GM23338 (cell line): ENCODE measurements around the gene SPATA31D3. TPM values are rescaled to one million over a fixed set of nuclear protein-coding genes. Genes with fewer than 3 reads are reported as not detected.

ENCODE experiments used
- ATAC-seq: fragments of 200-7000 bp; cut with Tn5 transposase; 3 replicates; pipeline ENCODE4 v1.9.1; 2020
- DNase-seq: peaks from one replicate; pipeline ENCODE4 v3.0.0-alpha.2; 2015; ENCODE audit warnings: low spot score
- H2AFZ ChIP-seq: fragments of 200-600 bp; sonication (generic); 2 replicates; pipeline ENCODE4 v1.8.0; 2016; ENCODE audit warnings: antibody characterized with exemption, mild to moderate bottlenecking, moderate library complexity
- H3F3A ChIP-seq: fragments of 200-600 bp; sonication (generic); replicated peaks from 2 replicates; pipeline ENCODE4 v1.8.0; 2017; ENCODE audit warnings: antibody characterized with exemption, mixed run types, low read depth
- H3K27ac ChIP-seq: fragments of 200-600 bp; sonication (generic); 2 replicates; pipeline ENCODE4 v1.6.1; 2016; ENCODE audit warnings: low read depth
- H3K27me3 ChIP-seq: fragments of 200-600 bp; sonication (generic); 2 replicates; pipeline ENCODE4 v1.8.0; 2016; ENCODE audit warnings: mild to moderate bottlenecking, mixed run types, moderate library complexity; ENCODE audit not compliant: insufficient read depth
- H3K36me3 ChIP-seq: fragments of 200-600 bp; sonication (generic); 2 replicates; pipeline ENCODE4 v1.8.0; 2016; ENCODE audit warnings: mild to moderate bottlenecking; ENCODE audit not compliant: insufficient read depth
- H3K4me1 ChIP-seq: fragments of 200-600 bp; sonication (generic); 2 replicates; pipeline ENCODE4 v1.8.0; 2016; ENCODE audit warnings: mild to moderate bottlenecking, moderate library complexity; ENCODE audit not compliant: insufficient read depth
- H3K4me2 ChIP-seq: fragments of 200-600 bp; sonication (generic); 2 replicates; pipeline ENCODE4 v1.7.1; 2017; ENCODE audit warnings: mixed run types
- H3K4me3 ChIP-seq: fragments of 200-600 bp; sonication (generic); 2 replicates; pipeline ENCODE4 v1.6.1; 2016; ENCODE audit warnings: mixed run types
- H3K79me2 ChIP-seq: fragments of 200-600 bp; sonication (generic); replicated peaks from 2 replicates; pipeline ENCODE4 v1.8.0; 2017; ENCODE audit warnings: mild to moderate bottlenecking; ENCODE audit not compliant: insufficient read depth
- H3K9me2 ChIP-seq: fragments of 200-600 bp; sonication (generic); 2 replicates; pipeline ENCODE4 v1.8.0; 2017; ENCODE audit not compliant: insufficient read depth
- H4K20me1 ChIP-seq: fragments of 200-600 bp; sonication (generic); replicated peaks from 2 replicates; pipeline ENCODE4 v1.8.0; 2017; ENCODE audit warnings: mild to moderate bottlenecking; ENCODE audit not compliant: insufficient read depth
- H3K27ac Mint-ChIP-seq: 2 replicates; pipeline ENCODE4 v1.8.0; 2020; ENCODE audit warnings: inconsistent platforms, mild to moderate bottlenecking, moderate library complexity, mixed read lengths
- H3K27me3 Mint-ChIP-seq: 3 replicates; pipeline ENCODE4 v1.8.0; 2022; ENCODE audit warnings: low read depth, mild to moderate bottlenecking, moderate library complexity, mixed read lengths, inconsistent platforms; ENCODE audit not compliant: insufficient read depth, poor library complexity
- H3K36me3 Mint-ChIP-seq: 3 replicates; pipeline ENCODE4 v1.8.0; 2021; ENCODE audit warnings: low read depth, mild to moderate bottlenecking, inconsistent platforms, moderate library complexity, mixed read lengths
- H3K4me1 Mint-ChIP-seq: 3 replicates; pipeline ENCODE4 v1.8.0; 2020; ENCODE audit warnings: mild to moderate bottlenecking, inconsistent platforms, mixed read lengths
- H3K4me3 Mint-ChIP-seq: 3 replicates; pipeline ENCODE4 v1.8.0; 2021; ENCODE audit warnings: moderate library complexity, mild to moderate bottlenecking, inconsistent platforms, mixed read lengths
- H3K9me3 Mint-ChIP-seq: 3 replicates; pipeline ENCODE4 v1.8.0; 2020; ENCODE audit warnings: moderate library complexity, mild to moderate bottlenecking, inconsistent platforms, mixed read lengths
- CREB1 ChIP-seq: fragments of 250-450 bp; sonication (Bioruptor Pico); IDR thresholded peaks from 2 replicates; pipeline ENCODE4 v1.5.0; 2020; ENCODE audit warnings: low read depth, mild to moderate bottlenecking, moderate library complexity
- ETS1 ChIP-seq: IDR thresholded peaks from 2 replicates; pipeline ENCODE4 v1.6.1; 2016; ENCODE audit warnings: antibody characterized with exemption
- EZH2 ChIP-seq: fragments of 200-600 bp; sonication (generic); IDR thresholded peaks from one replicate; pipeline ENCODE4 v1.8.0; 2017; ENCODE audit warnings: antibody characterized with exemption, mild to moderate bottlenecking, low read depth; ENCODE audit not compliant: unreplicated experiment
- EZH2phosphoT487 ChIP-seq: fragments of 200-600 bp; sonication (generic); IDR thresholded peaks from one replicate; pipeline ENCODE4 v1.8.1; 2018; ENCODE audit warnings: antibody characterized with exemption; ENCODE audit not compliant: unreplicated experiment
- JUNB ChIP-seq: IDR thresholded peaks from one replicate; pipeline ENCODE4 v1.6.1; 2016; ENCODE audit warnings: antibody characterized with exemption; ENCODE audit not compliant: unreplicated experiment
- NANOG ChIP-seq: IDR thresholded peaks from 2 replicates; pipeline ENCODE4 v1.6.1; 2016; ENCODE audit warnings: antibody characterized with exemption, borderline replicate concordance
- POLR2AphosphoS5 ChIP-seq: IDR thresholded peaks from 2 replicates; pipeline ENCODE4 v1.6.1; 2016; ENCODE audit warnings: antibody characterized with exemption, low read depth
- STAT1 ChIP-seq: IDR thresholded peaks from one replicate; pipeline ENCODE4 v1.6.1; 2016; ENCODE audit warnings: antibody characterized with exemption; ENCODE audit not compliant: unreplicated experiment
- ZNF114 ChIP-seq: fragments of 250-450 bp; sonication (Bioruptor Pico); IDR thresholded peaks from 2 replicates; pipeline ENCODE4 v1.5.0; 2020; ENCODE audit warnings: mild to moderate bottlenecking, moderate library complexity
- polyA plus RNA-seq: library from polyadenylated mRNA; unstranded; fragments of >200 nt; fragmentation: Nextera tagmentation; extraction: Ambion mirVana; gene quantifications from 2 replicates; pipeline ENCODE4 v1.2.1, GENCODE V29; 2016
- total RNA-seq: library from RNA; depleted of rRNA; stranded (reverse); fragments of >200 nt; shearing (Covaris generic); gene quantifications from 2 replicates; pipeline ENCODE4 v1.2.3, GENCODE V29; 2014
- TF ChIP-seq, protein P1 (sequence below): IDR thresholded peaks from one replicate; pipeline ENCODE4 v1.6.1; 2018; ENCODE audit warnings: antibody characterized with exemption; ENCODE audit not compliant: unreplicated experiment
- TF ChIP-seq, protein P2 (sequence below), 2 experiments: fragments of 200-600 bp in 1 of 2; sonication (generic) in 1 of 2; conservative IDR thresholded peaks; 2 replicates each; pipeline versions ENCODE4 v1.5.1 to v1.6.1; 2016 to 2017; ENCODE audit warnings: antibody characterized with exemption in 2 of 2, low read depth in 2 of 2, mild to moderate bottlenecking in 2 of 2, moderate library complexity in 1 of 2

The SPATA31D3 gene
- total and polyA plus RNA-seq, 2 experiments from 2014 or later = not detected

DNA sequence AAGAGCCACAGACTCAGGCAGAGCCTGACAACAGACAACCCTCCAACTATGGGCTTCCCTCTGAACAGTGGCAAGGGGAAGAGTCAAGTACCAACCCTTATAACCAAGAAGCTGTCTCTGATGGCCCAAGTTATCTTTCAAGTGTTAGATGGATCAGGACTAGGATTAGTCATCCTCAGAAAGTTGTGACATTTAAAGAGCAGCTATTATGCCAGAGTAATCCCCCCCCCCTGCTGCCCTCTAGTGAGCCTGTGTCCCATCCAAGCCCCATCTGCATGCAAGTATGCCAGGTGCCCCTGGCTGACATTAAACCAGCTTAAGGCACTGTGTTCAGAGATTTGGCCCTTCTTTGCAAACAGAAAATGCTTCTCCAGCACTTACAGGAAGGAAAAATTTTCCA, 28.4 kb downstream of the SPATA31D3 start:
- Histone ChIP-seq H2AFZ (no peak overlapping the region), H3F3A (no peaks in the 10 kb centered on the region), H3K4me2 (no peak overlapping the region), H3K9me2 (peaks cover 23% of the 10 kb centered on the region; the same call in 1 of the 2 replicates), H3K27ac (no peak overlapping the region), H3K4me1 (no peaks in the 10 kb centered on the region), H3K27me3 (no peaks in the 10 kb centered on the region), H4K20me1 (no peaks in the 10 kb centered on the region), H3K36me3 (no peaks in the 10 kb centered on the region), H3K79me2 (no peaks in the 10 kb centered on the region), H3K4me3 (no peak overlapping the region)
- Mint-ChIP-seq H3K36me3 (no peaks in the 10 kb centered on the region), H3K27ac (no peak overlapping the region), H3K4me1 (no peaks in the 10 kb centered on the region), H3K9me3 (peaks cover 3% of the 10 kb centered on the region; the same call in 2 of the 3 replicates), H3K4me3 (no peak overlapping the region), H3K27me3 (no peaks in the 10 kb centered on the region)
- no peak for TF ChIP-seq NANOG
- no peak for DNase-seq
- no peak for ATAC-seq

- Histone ChIP-seq H3K79me2 (no peaks in the 10 kb centered on the region), H3K36me3 (no peaks in the 10 kb centered on the region), H4K20me1 (no peaks in the 10 kb centered on the region), H3K27ac (no peak overlapping the region), H3K27me3 (no peaks in the 10 kb centered on the region), H3K4me2 (no peak overlapping the region), H3K4me1 (no peaks in the 10 kb centered on the region), H3K9me2 (0 out of 2 replicates have a peak, but pooled peaks cover 11% of the 10 kb centered on the region), H2AFZ (no peak overlapping the region), H3F3A (no peaks in the 10 kb centered on the region), H3K4me3 (no peak overlapping the region)
- no peak overlapping the region for H3K4me3 Mint-ChIP-seq
- TF ChIP-seq EZH2phosphoT487 (no peak), ZNF114 (CRISPR knock-in tag) (no peak), ETS1 (no peak), JUNB (no peak), EZH2 (no peak), STAT1 (no peak), CREB1 (CRISPR knock-in tag) (no peak), POLR2AphosphoS5 (no peak), NANOG (no peak)
- TF ChIP-seq, protein P1, sequence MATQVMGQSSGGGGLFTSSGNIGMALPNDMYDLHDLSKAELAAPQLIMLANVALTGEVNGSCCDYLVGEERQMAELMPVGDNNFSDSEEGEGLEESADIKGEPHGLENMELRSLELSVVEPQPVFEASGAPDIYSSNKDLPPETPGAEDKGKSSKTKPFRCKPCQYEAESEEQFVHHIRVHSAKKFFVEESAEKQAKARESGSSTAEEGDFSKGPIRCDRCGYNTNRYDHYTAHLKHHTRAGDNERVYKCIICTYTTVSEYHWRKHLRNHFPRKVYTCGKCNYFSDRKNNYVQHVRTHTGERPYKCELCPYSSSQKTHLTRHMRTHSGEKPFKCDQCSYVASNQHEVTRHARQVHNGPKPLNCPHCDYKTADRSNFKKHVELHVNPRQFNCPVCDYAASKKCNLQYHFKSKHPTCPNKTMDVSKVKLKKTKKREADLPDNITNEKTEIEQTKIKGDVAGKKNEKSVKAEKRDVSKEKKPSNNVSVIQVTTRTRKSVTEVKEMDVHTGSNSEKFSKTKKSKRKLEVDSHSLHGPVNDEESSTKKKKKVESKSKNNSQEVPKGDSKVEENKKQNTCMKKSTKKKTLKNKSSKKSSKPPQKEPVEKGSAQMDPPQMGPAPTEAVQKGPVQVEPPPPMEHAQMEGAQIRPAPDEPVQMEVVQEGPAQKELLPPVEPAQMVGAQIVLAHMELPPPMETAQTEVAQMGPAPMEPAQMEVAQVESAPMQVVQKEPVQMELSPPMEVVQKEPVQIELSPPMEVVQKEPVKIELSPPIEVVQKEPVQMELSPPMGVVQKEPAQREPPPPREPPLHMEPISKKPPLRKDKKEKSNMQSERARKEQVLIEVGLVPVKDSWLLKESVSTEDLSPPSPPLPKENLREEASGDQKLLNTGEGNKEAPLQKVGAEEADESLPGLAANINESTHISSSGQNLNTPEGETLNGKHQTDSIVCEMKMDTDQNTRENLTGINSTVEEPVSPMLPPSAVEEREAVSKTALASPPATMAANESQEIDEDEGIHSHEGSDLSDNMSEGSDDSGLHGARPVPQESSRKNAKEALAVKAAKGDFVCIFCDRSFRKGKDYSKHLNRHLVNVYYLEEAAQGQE = no peak
- TF ChIP-seq, protein P2, sequence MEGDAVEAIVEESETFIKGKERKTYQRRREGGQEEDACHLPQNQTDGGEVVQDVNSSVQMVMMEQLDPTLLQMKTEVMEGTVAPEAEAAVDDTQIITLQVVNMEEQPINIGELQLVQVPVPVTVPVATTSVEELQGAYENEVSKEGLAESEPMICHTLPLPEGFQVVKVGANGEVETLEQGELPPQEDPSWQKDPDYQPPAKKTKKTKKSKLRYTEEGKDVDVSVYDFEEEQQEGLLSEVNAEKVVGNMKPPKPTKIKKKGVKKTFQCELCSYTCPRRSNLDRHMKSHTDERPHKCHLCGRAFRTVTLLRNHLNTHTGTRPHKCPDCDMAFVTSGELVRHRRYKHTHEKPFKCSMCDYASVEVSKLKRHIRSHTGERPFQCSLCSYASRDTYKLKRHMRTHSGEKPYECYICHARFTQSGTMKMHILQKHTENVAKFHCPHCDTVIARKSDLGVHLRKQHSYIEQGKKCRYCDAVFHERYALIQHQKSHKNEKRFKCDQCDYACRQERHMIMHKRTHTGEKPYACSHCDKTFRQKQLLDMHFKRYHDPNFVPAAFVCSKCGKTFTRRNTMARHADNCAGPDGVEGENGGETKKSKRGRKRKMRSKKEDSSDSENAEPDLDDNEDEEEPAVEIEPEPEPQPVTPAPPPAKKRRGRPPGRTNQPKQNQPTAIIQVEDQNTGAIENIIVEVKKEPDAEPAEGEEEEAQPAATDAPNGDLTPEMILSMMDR (conservative IDR thresholded peaks at IDR 0.05; ENCODE audit: low read depth in 2 of 2) = no peak
- no peaks in the 10 kb centered on the region for H3K36me3 Mint-ChIP-seq
- no peaks in the 10 kb centered on the region for H3K4me1 Mint-ChIP-seq
- H3K9me3 Mint-ChIP-seq = peaks cover 3% of the 10 kb centered on the region; the same call in 2 of the 3 replicates
- no peak for ATAC-seq
- H3K27ac Mint-ChIP-seq = no peak overlapping the region
- H3K27me3 Mint-ChIP-seq = no peaks in the 10 kb centered on the region
- DNase-seq = no peak
Measured at GRCh38 chr9:81974764-81975163, 31.5 kb downstream of the SPATA31D3 start.
